ENCODE results near the gene CFAP100.

The CFAP100 gene

DNA sequence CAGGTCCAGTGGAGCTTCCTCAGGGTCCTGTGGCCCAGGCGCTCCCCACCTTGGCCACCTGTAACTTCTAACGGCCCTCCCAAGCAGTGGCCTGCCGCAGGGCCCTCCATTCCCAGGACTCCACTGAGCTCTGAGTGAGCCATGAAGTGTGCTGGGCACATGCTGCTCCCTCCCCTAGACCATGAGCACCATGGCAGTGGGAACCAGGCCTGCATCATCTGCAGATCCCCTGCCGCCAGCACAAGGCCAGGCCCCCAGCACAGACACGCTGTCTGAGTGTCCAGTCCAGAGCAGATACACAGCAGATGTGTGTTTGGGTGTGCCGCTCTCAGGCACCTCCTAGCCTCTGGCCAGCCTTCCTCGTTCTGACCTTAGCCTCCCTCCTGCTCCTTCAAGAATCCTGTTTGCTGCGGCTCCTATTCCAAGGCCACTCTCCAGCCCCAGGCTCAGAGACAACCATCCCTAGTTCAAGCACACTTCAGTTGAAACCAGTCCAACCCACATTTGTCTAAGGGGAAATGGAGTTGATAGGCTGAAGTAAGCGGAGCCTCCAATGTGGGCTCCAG lies 30.5 kb upstream of the CFAP100 start:
- no peak overlapping the region for H3K4me3 Mint-ChIP-seq
- DNase-seq (ENCODE audit: low spot score), result no peak
- peaks cover 14% of the 10 kb centered on the region for H3K27me3 Mint-ChIP-seq (ENCODE audit: low read depth)
- no peaks in the 10 kb centered on the region for H3K9me3 Mint-ChIP-seq
- no peaks in the 10 kb centered on the region for H3K36me3 Mint-ChIP-seq (ENCODE audit: low read depth)
- no peaks in the 10 kb centered on the region for H3K4me1 Mint-ChIP-seq (ENCODE audit: low read depth)
- no peak overlapping the region for H3K27ac Mint-ChIP-seq

DNA sequence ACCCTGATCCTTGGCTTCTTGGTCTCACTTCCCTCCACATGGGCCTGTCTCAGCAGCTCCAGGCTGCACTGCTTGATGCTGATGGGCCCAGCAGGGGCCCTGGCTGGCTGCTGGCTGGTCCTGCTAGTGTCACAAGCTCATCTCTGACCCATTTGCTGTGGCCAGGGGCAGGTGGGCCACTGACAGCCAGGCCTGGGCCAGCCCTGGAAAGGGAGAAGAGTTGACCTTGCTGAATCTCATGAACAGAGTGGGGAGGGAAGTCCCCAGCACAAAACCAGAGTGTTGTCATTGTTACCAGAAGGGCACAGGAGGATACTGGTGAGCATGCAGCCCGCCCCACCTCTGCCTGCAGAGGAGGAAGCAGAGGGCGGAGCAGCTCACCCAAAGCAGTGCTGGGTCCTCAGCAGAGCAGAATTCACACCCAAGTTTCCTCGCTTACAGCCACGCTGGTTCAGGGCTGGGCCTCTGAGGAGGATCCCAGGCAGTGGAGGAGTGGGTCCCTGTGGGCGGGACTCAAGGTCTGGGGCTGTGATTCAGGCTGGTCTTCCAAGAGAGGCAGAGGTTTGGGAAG lies 29.9 kb upstream of the CFAP100 start:
- peaks cover 9% of the 10 kb centered on the region for H3K27me3 Mint-ChIP-seq (ENCODE audit: low read depth)

DNA sequence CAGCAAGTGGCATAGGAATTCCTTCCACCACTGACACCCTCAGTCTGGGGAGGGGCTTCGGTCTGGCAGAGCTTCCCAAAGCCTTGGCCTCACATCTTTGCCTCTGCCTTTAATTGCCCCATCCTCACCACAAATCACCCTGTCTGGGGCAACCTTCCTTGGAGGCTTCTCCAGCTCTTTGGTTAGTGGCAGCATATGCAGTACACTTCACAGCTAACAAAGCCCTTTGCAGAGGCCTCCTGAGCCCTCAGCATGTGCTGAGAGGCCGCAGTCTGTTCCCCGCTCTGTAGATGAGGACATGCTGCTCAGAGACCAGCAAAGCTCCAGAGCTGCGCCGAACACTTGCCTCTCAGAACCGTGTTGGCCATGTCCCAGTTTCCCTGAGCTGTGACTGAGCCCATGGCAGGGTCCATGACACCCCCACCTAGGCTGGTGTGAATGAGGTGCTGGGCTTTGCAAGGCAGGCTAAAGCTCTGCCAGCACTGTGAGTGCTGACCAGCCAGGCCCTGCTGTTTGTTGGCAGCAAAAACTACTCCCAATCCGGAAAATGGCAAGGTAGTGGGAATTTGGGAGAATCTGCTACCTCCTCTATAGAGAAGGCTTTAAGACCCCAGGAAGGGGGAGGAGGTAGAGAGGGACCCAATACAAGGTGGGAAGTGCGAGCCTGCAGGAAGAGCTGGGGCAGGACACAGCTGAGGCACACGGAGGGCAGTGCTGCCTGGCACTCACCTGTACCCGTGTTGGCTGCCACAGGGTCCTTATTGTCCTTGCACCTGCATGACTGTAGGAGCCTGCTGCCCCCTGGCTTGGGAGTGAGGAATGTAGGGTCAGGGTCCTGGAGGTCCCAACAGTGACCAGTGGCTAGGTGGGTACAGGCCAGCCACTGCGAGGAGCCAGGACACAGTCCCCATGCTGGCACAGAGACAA lies 29.1 kb upstream of the CFAP100 start:
- Mint-ChIP-seq H3K27ac (no peak overlapping the region), H3K9me3 (no peaks in the 10 kb centered on the region), H3K27me3 (ENCODE audit: low read depth) (peaks cover 4% of the 10 kb centered on the region), H3K4me1 (ENCODE audit: low read depth) (no peaks in the 10 kb centered on the region), H3K36me3 (ENCODE audit: low read depth) (no peaks in the 10 kb centered on the region), H3K4me3 (no peak overlapping the region)
- DNase-seq (ENCODE audit: low spot score), result no peak

More for the DNA sequence above, 29.9 kb upstream of the CFAP100 start:
- Mint-ChIP-seq H3K36me3 (ENCODE audit: low read depth) (no peaks in the 10 kb centered on the region), H3K4me1 (ENCODE audit: low read depth) (no peaks in the 10 kb centered on the region), H3K4me3 (no peak overlapping the region), H3K9me3 (no peaks in the 10 kb centered on the region), H3K27ac (no peak overlapping the region)
- DNase-seq (ENCODE audit: low spot score), result no peak

DNA sequence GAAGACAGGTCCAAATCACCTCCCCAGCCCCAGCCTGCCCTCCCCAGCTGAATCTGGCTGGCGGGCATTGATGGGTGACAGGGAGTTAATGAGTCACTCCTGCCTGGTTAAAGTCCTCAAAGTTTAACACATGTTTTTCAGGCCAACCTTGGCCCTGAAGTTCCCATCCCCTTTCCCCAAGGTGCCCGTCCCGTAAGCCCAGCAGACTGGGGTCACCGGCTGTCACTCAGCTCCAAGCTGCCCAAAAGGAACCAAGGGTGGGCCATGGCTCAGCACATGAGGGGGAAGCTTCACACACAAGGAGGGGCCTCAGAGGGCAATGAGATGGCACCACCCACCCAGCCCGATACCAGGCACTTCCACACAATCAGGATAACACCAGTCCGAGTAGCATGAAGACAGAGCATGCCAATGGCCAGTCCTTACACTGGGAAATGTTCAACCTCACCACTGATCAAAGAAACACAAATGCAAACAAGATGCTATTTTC lies 27.3 kb upstream of the CFAP100 start:
- H3K27me3 Mint-ChIP-seq (ENCODE audit: low read depth), result peaks cover 2% of the 10 kb centered on the region

DNA sequence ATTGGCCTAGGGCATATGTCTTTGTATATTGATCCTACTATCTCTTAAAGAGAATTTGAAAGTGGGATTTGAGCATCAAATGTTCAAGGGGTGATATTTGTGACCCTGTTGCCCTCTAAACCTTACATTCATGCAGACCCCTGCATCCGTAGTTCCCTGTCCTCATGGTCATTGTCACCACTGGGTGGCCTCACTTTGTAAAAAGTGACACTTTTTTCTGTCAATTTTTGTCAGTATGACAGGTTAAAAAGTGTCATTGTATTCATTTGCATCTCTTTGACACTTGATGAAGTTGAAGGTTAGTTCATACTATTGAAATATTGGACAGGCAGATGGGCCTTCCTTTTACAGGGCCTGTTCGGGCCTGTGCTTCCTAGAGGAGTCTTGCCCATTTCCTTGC lies 25.2 kb upstream of the CFAP100 start:
- DNase-seq (ENCODE audit: low spot score), result no peak
- Mint-ChIP-seq H3K36me3 (ENCODE audit: low read depth) (no peaks in the 10 kb centered on the region), H3K27me3 (ENCODE audit: low read depth) (no peaks in the 10 kb centered on the region), H3K4me3 (no peak overlapping the region), H3K27ac (no peak overlapping the region), H3K4me1 (ENCODE audit: low read depth) (no peaks in the 10 kb centered on the region), H3K9me3 (no peaks in the 10 kb centered on the region)

More for the DNA sequence above, 27.3 kb upstream of the CFAP100 start:
- Mint-ChIP-seq H3K9me3 (no peaks in the 10 kb centered on the region), H3K36me3 (ENCODE audit: low read depth) (no peaks in the 10 kb centered on the region), H3K4me1 (ENCODE audit: low read depth) (no peaks in the 10 kb centered on the region), H3K4me3 (no peak overlapping the region), H3K27ac (no peak overlapping the region)
- DNase-seq (ENCODE audit: low spot score), result no peak

DNA sequence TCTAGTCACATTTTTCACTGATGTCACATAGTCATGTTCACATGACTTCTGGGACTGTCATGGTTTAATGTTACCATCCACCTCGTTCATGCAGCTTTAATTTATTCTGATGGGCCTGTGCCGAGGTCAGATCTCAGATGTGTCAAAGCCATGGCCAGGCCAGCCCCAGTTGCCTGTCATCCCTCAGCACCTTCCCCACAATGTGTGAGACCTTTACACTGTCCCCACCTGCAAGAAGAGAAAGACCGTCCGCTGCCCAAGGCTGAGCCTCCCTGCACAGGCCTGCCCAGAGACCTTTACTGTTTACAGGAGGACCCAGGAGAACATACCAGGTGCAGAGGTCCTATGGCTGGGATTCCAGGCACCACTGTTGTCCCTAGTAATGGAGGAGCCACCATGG lies 24.7 kb upstream of the CFAP100 start:
- H3K4me3 Mint-ChIP-seq, result no peak overlapping the region
- H3K27me3 Mint-ChIP-seq (ENCODE audit: low read depth), result no peaks in the 10 kb centered on the region

DNA sequence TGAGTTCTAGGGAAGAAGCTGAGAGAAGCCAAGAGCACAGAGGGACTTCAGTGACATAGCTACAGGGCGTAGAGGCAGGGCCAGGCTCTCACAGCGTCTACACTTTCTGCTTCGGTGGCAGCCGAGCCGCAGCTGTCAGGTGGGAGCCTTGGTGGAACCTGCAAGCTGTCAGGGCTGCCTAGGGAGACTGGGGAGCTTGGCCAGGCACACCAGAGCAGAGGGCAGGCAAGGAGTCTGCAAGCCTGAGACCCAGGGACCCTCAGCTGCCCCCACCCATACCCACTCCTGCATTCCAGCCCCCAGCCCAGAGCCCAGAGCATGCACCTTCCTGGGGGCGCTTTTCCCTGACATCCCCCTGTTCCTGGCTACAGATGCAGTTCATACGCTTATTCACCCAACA lies 24.1 kb upstream of the CFAP100 start:
- no peaks in the 10 kb centered on the region for H3K27me3 Mint-ChIP-seq (ENCODE audit: low read depth)
- no peak for DNase-seq (ENCODE audit: low spot score)
- H3K27ac Mint-ChIP-seq, result no peak overlapping the region
- no peaks in the 10 kb centered on the region for H3K9me3 Mint-ChIP-seq
- H3K4me1 Mint-ChIP-seq (ENCODE audit: low read depth), result no peaks in the 10 kb centered on the region
- H3K4me3 Mint-ChIP-seq, result no peak overlapping the region
- H3K36me3 Mint-ChIP-seq (ENCODE audit: low read depth), result no peaks in the 10 kb centered on the region

More for the DNA sequence above, 24.7 kb upstream of the CFAP100 start:
- H3K4me1 Mint-ChIP-seq (ENCODE audit: low read depth), result no peaks in the 10 kb centered on the region
- no peak for DNase-seq (ENCODE audit: low spot score)
- H3K27ac Mint-ChIP-seq, result no peak overlapping the region
- H3K36me3 Mint-ChIP-seq (ENCODE audit: low read depth), result no peaks in the 10 kb centered on the region
- H3K9me3 Mint-ChIP-seq, result no peaks in the 10 kb centered on the region

DNA sequence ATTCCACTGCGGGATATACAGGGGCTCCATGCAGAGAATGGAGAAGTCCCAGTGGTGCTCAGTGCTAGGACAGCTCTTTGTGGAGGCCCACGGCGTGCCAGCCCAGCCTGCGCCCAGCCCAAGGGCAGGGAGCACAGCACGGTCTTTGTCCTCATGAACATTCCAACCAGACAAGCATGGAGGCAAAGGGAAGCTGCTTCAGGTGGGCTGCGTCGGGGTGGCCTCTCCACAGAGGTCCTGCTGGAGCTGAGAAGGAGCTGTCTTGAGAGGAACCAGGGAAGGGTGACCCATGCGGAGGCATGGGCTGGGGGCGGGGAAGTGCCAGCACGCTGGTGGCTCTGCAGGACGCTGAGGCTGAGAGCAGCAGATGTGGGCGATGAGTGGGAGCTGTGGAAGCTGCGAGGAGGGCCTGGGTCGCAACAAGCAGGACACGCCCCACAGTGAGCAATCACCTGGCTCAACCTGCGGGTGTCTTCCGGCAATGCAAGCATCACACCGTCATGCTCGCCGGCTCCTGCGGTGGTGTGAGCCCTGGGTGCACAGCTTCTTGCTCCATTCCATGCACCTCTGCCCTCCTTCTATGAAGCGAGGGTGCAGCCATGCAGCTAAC lies 23.5 kb upstream of the CFAP100 start:
- DNase-seq (ENCODE audit: low spot score), result no peak
- H3K4me3 Mint-ChIP-seq, result no peak overlapping the region
- H3K27ac Mint-ChIP-seq, result no peak overlapping the region
- H3K36me3 Mint-ChIP-seq (ENCODE audit: low read depth), result no peaks in the 10 kb centered on the region
- H3K4me1 Mint-ChIP-seq (ENCODE audit: low read depth), result no peaks in the 10 kb centered on the region
- H3K9me3 Mint-ChIP-seq, result no peaks in the 10 kb centered on the region
- H3K27me3 Mint-ChIP-seq (ENCODE audit: low read depth), result no peaks in the 10 kb centered on the region

DNA sequence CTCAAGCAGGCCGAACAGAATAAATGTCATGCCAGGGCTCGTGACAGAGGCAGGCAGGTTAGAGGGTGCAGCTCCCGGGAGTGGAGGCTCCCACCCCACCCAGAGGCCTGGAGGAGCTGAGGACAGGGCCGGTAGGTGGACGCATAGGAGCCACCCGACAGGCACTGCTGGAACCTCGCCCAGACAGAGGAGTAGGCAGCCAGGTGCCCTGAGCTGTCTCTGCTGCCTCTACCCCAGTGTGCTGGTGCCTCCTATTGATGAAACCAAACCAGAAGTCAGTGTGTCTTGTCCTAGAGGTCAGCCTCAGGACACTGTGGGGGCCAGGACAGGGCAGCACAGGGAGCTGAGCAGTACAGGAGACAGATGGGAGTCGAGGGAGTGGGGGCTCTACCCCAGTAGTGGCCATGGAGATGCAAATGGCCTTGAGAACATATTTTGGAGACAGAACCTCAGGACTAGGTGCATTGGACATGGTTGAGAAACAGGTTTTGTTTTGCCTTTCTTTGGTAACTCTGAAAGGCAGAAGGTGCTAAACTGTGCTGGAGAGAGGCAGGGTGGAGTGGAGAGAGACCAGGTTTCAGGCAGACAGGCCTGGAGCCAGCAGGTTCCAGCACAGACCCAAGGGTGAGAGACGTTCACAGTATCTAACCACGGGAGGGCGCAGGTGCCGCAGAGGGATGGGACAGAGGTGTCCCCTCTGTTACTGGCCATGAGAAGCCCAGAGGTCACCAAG lies 22.1 kb upstream of the CFAP100 start:
- H3K27ac Mint-ChIP-seq, result no peak overlapping the region
- no peaks in the 10 kb centered on the region for H3K36me3 Mint-ChIP-seq (ENCODE audit: low read depth)
- no peaks in the 10 kb centered on the region for H3K4me1 Mint-ChIP-seq (ENCODE audit: low read depth)
- no peaks in the 10 kb centered on the region for H3K27me3 Mint-ChIP-seq (ENCODE audit: low read depth)
- no peaks in the 10 kb centered on the region for H3K9me3 Mint-ChIP-seq
- no peak for DNase-seq (ENCODE audit: low spot score)
- H3K4me3 Mint-ChIP-seq, result no peak overlapping the region

DNA sequence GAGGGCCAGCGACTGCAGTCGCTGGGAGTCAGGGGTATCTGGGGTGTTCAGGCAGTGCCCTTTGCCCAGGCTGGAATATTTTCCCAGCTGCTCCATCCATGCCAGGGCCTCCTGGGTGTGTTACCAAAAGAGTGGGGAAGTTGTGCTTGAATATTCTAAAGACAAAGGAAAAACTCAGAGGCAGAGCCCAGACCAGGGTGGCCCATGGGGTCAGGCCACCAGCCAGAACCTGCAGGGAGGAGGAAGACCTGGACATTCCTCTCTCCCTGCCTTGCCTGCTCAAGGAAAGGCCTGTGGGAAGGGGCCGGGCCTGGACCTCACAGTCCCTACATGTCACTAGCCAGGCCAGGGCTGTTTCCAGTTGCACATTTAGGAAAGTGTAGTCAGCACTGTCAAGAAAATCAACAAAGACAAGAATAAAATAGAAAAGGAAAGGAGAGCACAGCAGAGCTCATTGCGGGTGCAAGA lies 21.5 kb upstream of the CFAP100 start:
- no peak overlapping the region for H3K27ac Mint-ChIP-seq
- H3K27me3 Mint-ChIP-seq (ENCODE audit: low read depth), result no peaks in the 10 kb centered on the region
- H3K4me1 Mint-ChIP-seq (ENCODE audit: low read depth), result no peaks in the 10 kb centered on the region
- DNase-seq (ENCODE audit: low spot score), result no peak
- H3K4me3 Mint-ChIP-seq, result no peak overlapping the region
- no peaks in the 10 kb centered on the region for H3K9me3 Mint-ChIP-seq
- no peaks in the 10 kb centered on the region for H3K36me3 Mint-ChIP-seq (ENCODE audit: low read depth)

DNA sequence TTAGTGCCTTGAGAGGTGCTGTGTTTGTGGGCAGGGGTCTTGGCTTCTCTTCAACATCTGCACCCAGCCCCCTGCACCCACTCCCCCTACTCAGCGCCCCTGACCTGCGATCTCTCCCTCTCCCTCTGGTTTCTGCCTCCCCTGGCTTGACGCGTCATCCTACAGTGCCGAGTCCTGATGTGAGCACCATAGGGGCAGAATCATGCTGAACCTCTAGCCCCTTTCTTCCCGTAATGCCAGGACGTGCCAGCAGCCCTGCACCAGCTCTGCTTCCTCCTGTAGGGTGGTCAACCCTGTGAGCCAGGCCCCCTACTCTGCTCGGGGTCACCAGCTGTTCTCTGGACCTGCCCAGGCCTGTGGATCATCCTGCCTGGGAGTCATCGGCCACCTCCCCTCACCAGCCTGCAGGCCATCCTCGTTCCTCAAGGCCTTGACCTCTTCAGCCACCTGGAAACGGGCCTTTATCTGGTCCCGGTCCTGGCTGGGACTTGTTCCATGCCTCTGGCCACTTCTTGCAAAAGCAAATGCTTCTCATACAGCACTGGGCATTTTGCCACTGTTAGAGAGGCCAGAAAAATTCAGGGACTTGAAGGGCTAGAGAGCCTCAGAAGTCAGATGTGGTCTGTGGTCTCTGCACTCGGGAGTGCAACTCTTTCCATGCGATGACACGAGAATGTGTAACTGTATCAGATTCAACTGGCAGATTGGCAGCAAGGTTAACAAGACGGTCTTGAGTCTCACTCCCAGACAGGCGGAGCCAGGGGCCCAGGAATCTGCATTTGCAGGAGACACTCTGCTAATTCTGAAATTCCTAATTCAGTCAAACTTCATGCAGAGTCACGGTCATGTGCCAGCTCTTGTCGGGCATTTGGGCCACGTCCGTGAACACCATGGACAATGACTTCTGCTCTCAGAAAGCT lies 20.8 kb upstream of the CFAP100 start:
- no peak overlapping the region for H3K27ac Mint-ChIP-seq
- no peak for DNase-seq (ENCODE audit: low spot score)
- H3K9me3 Mint-ChIP-seq, result no peaks in the 10 kb centered on the region
- H3K27me3 Mint-ChIP-seq (ENCODE audit: low read depth), result no peaks in the 10 kb centered on the region
- no peaks in the 10 kb centered on the region for H3K36me3 Mint-ChIP-seq (ENCODE audit: low read depth)
- no peak overlapping the region for H3K4me3 Mint-ChIP-seq
- no peaks in the 10 kb centered on the region for H3K4me1 Mint-ChIP-seq (ENCODE audit: low read depth)

DNA sequence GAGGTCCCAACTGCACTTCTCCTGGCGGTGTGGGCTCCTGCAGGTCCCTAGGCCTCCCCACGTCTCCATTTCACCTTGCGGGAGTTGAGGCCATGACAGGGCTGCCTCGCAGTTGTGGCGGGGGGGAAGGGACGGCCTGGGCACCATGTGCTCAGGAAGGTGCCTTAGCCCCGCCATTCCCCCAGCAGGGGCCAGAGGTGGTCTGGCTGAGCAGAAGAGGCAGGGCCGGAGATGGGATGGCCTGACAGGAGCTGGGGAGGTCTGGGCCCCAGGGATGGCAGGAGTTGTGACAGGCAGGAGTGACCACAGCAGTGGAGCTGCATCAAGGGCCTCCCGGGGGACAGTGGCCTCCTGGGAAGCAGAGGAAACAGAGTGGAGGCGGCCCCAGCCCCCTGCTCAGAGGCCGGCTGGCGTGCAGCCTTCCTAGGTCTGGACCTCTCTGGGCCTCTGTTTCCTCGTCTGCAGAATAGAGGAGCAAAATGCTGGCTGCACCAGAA lies 18.8 kb upstream of the CFAP100 start:
- H3K4me1 Mint-ChIP-seq (ENCODE audit: low read depth), result no peaks in the 10 kb centered on the region
- no peak for DNase-seq (ENCODE audit: low spot score)
- no peaks in the 10 kb centered on the region for H3K27me3 Mint-ChIP-seq (ENCODE audit: low read depth)
- no peaks in the 10 kb centered on the region for H3K36me3 Mint-ChIP-seq (ENCODE audit: low read depth)
- H3K4me3 Mint-ChIP-seq, result no peak overlapping the region
- H3K27ac Mint-ChIP-seq, result no peak overlapping the region
- no peaks in the 10 kb centered on the region for H3K9me3 Mint-ChIP-seq

Data from T-helper 2 cell treated with Interferon-gamma antibody and Interleukin-4, amounts not matched to agents 5 μg/mL and 100 μg/mL, for 36 hours (primary cell).